ENCODE data around the gene RDH12. TPM values are rescaled to one million over a fixed set of nuclear protein-coding genes. Genes with fewer than 3 reads are reported as not detected.
A peak's percentile ranks its signal among the peaks of the same experiment; 100 is the strongest.

The RDH12 gene
- total RNA-seq, 4 donors from 2014 or later: 0.13 TPM; not detected in 3

DNA sequence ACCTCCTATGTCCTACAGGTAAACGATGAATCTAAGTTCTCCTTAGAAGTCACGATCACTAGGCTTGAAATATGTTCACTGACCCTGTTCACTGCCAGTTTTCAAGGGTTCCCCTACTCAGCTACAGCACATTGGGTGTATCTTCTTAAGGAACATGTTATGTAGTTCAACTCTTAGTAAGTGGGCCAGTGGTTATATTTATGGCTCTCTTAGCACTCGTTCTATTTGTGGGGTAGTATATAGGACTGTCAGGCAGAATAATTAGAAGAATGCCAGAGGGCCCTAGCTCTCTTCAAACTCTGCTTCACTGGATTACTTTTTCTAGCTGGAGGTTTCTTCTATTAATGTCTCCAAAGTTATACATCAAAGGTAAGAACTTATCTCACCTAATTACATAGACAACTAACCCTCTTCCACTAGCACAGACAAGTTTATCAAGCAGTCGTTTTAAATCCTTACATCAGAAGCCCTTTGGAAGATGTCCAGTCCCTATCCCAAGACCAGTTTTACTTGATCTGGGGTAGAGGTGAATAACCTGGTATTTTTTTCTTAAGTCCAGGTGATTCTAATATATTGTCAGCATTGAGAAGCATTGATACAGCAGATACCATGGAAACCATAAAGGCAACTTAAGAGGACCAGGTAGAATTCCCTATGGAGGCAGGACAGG is 75.1 kb downstream of the RDH12 start:
- Histone ChIP-seq H3K27me3 (no peaks in the 10 kb centered on the region), H3K27ac (peak overlapping the region in 1 of 4 donors; percentile 35), H3K4me3 (no peak overlapping the region), H3K4me1 (peaks cover 0 to 20% of the 10 kb centered on the region in 2 donors), H3K36me3 (peaks cover 6 to 83% of the 10 kb centered on the region in 2 donors), H3K9me3 (no peaks in the 10 kb centered on the region)
- intact Hi-C loops (cut with DNase I; ENCODE audit: low total_unique reads): no loop called here
- peak in 1 of 2 donors; percentile 68 for ATAC-seq
- DNase-seq: no peak
- in situ Hi-C loops (cut with MboI; ENCODE audit: low sequenced_read_pairs in 4 of 4): no loop called here
- TF ChIP-seq POLR2A (IDR thresholded peaks at IDR 0.05): no peak
- TF ChIP-seq, protein P1, sequence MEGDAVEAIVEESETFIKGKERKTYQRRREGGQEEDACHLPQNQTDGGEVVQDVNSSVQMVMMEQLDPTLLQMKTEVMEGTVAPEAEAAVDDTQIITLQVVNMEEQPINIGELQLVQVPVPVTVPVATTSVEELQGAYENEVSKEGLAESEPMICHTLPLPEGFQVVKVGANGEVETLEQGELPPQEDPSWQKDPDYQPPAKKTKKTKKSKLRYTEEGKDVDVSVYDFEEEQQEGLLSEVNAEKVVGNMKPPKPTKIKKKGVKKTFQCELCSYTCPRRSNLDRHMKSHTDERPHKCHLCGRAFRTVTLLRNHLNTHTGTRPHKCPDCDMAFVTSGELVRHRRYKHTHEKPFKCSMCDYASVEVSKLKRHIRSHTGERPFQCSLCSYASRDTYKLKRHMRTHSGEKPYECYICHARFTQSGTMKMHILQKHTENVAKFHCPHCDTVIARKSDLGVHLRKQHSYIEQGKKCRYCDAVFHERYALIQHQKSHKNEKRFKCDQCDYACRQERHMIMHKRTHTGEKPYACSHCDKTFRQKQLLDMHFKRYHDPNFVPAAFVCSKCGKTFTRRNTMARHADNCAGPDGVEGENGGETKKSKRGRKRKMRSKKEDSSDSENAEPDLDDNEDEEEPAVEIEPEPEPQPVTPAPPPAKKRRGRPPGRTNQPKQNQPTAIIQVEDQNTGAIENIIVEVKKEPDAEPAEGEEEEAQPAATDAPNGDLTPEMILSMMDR (IDR thresholded peaks at IDR 0.05 in 4 of 5, conservative IDR thresholded peaks at IDR 0.05 in 1 of 5): no peak

DNA sequence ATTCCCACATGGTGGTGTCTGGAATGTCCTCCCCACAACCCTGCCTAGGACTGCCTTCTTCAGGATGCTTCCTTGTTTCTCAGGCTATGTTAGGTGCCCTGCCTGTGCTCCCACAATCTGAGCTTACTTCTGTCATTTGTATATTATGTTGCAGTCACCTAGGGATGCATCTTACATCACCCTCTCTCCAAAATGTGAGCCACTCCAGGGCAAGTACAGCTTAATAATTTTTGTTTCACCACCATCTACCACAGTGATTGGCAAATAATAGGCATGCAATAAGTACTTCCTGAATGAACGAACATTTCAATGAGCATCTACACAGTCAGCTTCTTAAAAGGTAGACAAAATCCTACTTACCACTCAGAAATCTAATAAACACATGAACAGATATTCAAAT is 77.1 kb downstream of the RDH12 start:
- in situ Hi-C loops (cut with MboI; ENCODE audit: low sequenced_read_pairs in 4 of 4) (no loop called here), intact Hi-C loops (cut with DNase I; ENCODE audit: low total_unique reads) (no loop called here)

DNA sequence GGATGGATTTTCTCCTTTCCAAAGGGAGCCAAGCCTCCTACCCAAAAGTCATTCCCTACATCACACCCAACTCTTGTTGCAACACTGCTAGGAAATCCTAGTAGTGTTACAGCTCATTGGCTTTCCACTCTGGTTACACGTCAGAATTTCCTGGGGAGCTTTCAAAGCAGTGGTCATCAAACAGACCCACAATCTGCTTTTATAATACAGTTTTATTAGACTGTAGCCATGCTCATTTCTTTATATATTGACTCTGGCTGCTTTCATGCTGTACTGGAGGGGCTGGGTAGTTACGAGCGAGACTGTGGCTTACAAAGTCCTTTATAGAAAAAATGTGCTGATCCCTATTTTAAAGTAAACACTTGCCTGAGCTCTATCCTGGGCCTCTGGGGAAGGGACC is 80.4 kb downstream of the RDH12 start:
- in situ Hi-C loops (cut with MboI; ENCODE audit: low sequenced_read_pairs in 4 of 4): no loop called here

More for the DNA sequence above, 77.1 kb downstream of the RDH12 start:
- Histone ChIP-seq H3K36me3 (peaks cover 6 to 83% of the 10 kb centered on the region in 2 donors), H3K9me3 (no peaks in the 10 kb centered on the region), H3K27ac (no peak overlapping the region), H3K4me1 (peaks cover 0 to 33% of the 10 kb centered on the region in 2 donors), H3K4me3 (no peak overlapping the region), H3K27me3 (no peaks in the 10 kb centered on the region)
- DNase-seq (no peak), ATAC-seq (no peak)
- TF ChIP-seq, protein P1 (IDR thresholded peaks at IDR 0.05 in 4 of 5, conservative IDR thresholded peaks at IDR 0.05 in 1 of 5): no peak
- TF ChIP-seq POLR2A (IDR thresholded peaks at IDR 0.05): no peak

More for the DNA sequence above, 80.4 kb downstream of the RDH12 start:
- no peak for DNase-seq
- Histone ChIP-seq H3K9me3 (no peaks in the 10 kb centered on the region), H3K4me3 (no peak overlapping the region), H3K27me3 (no peaks in the 10 kb centered on the region), H3K4me1 (peaks cover 20 to 44% of the 10 kb centered on the region in 2 donors), H3K36me3 (peaks cover 6 to 70% of the 10 kb centered on the region in 2 donors), H3K27ac (peak overlapping the region in 1 of 4 donors; percentile 2)
- no peak for TF ChIP-seq POLR2A (IDR thresholded peaks at IDR 0.05)
- TF ChIP-seq, protein P1 (IDR thresholded peaks at IDR 0.05 in 4 of 5, conservative IDR thresholded peaks at IDR 0.05 in 1 of 5): no peak
- intact Hi-C loops (cut with DNase I; ENCODE audit: low total_unique reads): no loop called here
- ATAC-seq: no peak

Other genes with a start within 250 kb of the RDH12 start
- 1 to 10 TPM in 1 of 4 donors, under 1 TPM in 2, not detected in 1; 0.07 to 3.3 (median 0.20) TPM for gene TMEM229B, start 213.2 kb upstream of the RDH12 start, total RNA-seq
- 1 to 10 TPM in 3 of 4 donors, under 1 TPM in 1; 0.75 to 3.4 (median 2.5) TPM for gene PLEKHH1, start 168.6 kb upstream of the RDH12 start, total RNA-seq
- gene PIGH, start 101.6 kb upstream of the RDH12 start, total RNA-seq: 10 to 100 TPM; 27.8 to 48.5 (median 35.3) TPM
- gene ARG2, start 82.0 kb upstream of the RDH12 start, total RNA-seq: 100 to 1,000 TPM in 2 of 4 donors, 1 to 10 TPM in 2; 4.0 to 662 (median 152) TPM
- 10 to 100 TPM; 33.7 to 69.1 (median 52.8) TPM for gene VTI1B, start 27.3 kb upstream of the RDH12 start, total RNA-seq
- gene RDH11, start 6.1 kb upstream of the RDH12 start, total RNA-seq: 1 to 10 TPM; 6.6 to 8.3 (median 7.5) TPM
- 10 to 100 TPM; 16.3 to 26.3 (median 17.6) TPM for gene ZFYVE26, start 114.7 kb downstream of the RDH12 start, total RNA-seq
- 1 to 10 TPM; 1.6 to 3.3 (median 2.4) TPM for gene RAD51B, start 117.9 kb downstream of the RDH12 start, total RNA-seq

Data from gastrocnemius medialis (tissue), 4 donors.